ENCODE results near the gene CMIP. TPM values are rescaled to one million over a fixed set of nuclear protein-coding genes. Genes with fewer than 3 reads are reported as not detected.

The CMIP gene
- total RNA-seq, 1 donor from 2014 or later: 163 TPM

GRCh38 chr16:81555660-81556059, 111.1 kb downstream of the CMIP start:
- TF ChIP-seq CTCF (IDR thresholded peaks at IDR 0.05; ENCODE audit: partially characterized antibody, unreplicated experiment): no peak
- no peak for DNase-seq
- Mint-ChIP-seq H3K4me3 (ENCODE audit: unreplicated experiment) (no peak overlapping the region), H3K27ac (ENCODE audit: unreplicated experiment) (no peak overlapping the region), H3K36me3 (ENCODE audit: unreplicated experiment) (no peaks in the 10 kb centered on the region), H3K27me3 (ENCODE audit: unreplicated experiment) (peaks cover 13% of the 10 kb centered on the region), H3K4me1 (ENCODE audit: low read depth, unreplicated experiment) (peaks cover 33% of the 10 kb centered on the region), H3K9me3 (ENCODE audit: unreplicated experiment) (peaks cover 1% of the 10 kb centered on the region)

- Mint-ChIP-seq H3K27ac (ENCODE audit: unreplicated experiment) (no peak overlapping the region), H3K4me3 (ENCODE audit: unreplicated experiment) (no peak overlapping the region), H3K4me1 (ENCODE audit: low read depth, unreplicated experiment) (peaks cover 27% of the 10 kb centered on the region), H3K27me3 (ENCODE audit: unreplicated experiment) (peaks cover 20% of the 10 kb centered on the region), H3K9me3 (ENCODE audit: unreplicated experiment) (peaks cover 4% of the 10 kb centered on the region), H3K36me3 (ENCODE audit: unreplicated experiment) (no peaks in the 10 kb centered on the region)
- no peak for TF ChIP-seq CTCF (IDR thresholded peaks at IDR 0.05; ENCODE audit: partially characterized antibody, unreplicated experiment)
- no peak for DNase-seq
Measured at GRCh38 chr16:81556715-81557284, 112.2 kb downstream of the CMIP start.

GRCh38 chr16:81558077-81558443, 113.5 kb downstream of the CMIP start:
- DNase-seq: no peak
- H3K36me3 Mint-ChIP-seq (ENCODE audit: unreplicated experiment): no peaks in the 10 kb centered on the region

GRCh38 chr16:81558444-81559175, 114.0 kb downstream of the CMIP start:
- TF ChIP-seq CTCF (IDR thresholded peaks at IDR 0.05; ENCODE audit: partially characterized antibody, unreplicated experiment): no peak
- Mint-ChIP-seq H3K36me3 (ENCODE audit: unreplicated experiment) (no peaks in the 10 kb centered on the region), H3K9me3 (ENCODE audit: unreplicated experiment) (peaks cover 4% of the 10 kb centered on the region), H3K27me3 (ENCODE audit: unreplicated experiment) (peaks cover 17% of the 10 kb centered on the region), H3K4me1 (ENCODE audit: low read depth, unreplicated experiment) (peaks cover 26% of the 10 kb centered on the region), H3K4me3 (ENCODE audit: unreplicated experiment) (no peak overlapping the region), H3K27ac (ENCODE audit: unreplicated experiment) (no peak overlapping the region)
- no peak for DNase-seq

More at GRCh38 chr16:81558077-81558443, 113.5 kb downstream of the CMIP start:
- Mint-ChIP-seq H3K9me3 (ENCODE audit: unreplicated experiment) (peaks cover 4% of the 10 kb centered on the region), H3K27ac (ENCODE audit: unreplicated experiment) (no peak overlapping the region), H3K27me3 (ENCODE audit: unreplicated experiment) (peaks cover 17% of the 10 kb centered on the region), H3K4me1 (ENCODE audit: low read depth, unreplicated experiment) (peaks cover 20% of the 10 kb centered on the region), H3K4me3 (ENCODE audit: unreplicated experiment) (no peak overlapping the region)
- no peak for TF ChIP-seq CTCF (IDR thresholded peaks at IDR 0.05; ENCODE audit: partially characterized antibody, unreplicated experiment)

GRCh38 chr16:81560979-81561657, 116.5 kb downstream of the CMIP start:
- peak overlapping the region; percentile 24 for H3K27ac Mint-ChIP-seq (ENCODE audit: unreplicated experiment)
- no peak overlapping the region for H3K4me3 Mint-ChIP-seq (ENCODE audit: unreplicated experiment)
- no peak for TF ChIP-seq CTCF (IDR thresholded peaks at IDR 0.05; ENCODE audit: partially characterized antibody, unreplicated experiment)
- H3K36me3 Mint-ChIP-seq (ENCODE audit: unreplicated experiment): no peaks in the 10 kb centered on the region
- H3K9me3 Mint-ChIP-seq (ENCODE audit: unreplicated experiment): peaks cover 10% of the 10 kb centered on the region
- no peak for DNase-seq
- H3K4me1 Mint-ChIP-seq (ENCODE audit: low read depth, unreplicated experiment): peaks cover 30% of the 10 kb centered on the region
- H3K27me3 Mint-ChIP-seq (ENCODE audit: unreplicated experiment): peaks cover 23% of the 10 kb centered on the region

Data from glutamatergic neuron (in vitro differentiated cells).